Transverse colon (tissue), 4 donors: ENCODE measurements around the gene UBAP2L. TPM values are rescaled to one million over a fixed set of nuclear protein-coding genes. Genes with fewer than 3 reads are reported as not detected.

Experiments
- DNase-seq: peaks from one replicate; pipeline ENCODE4 v3.0.0-alpha.2; 2019
- H3K27ac ChIP-seq, 4 donors: fragments of 200-600 bp; sonication (generic); 2 replicates each; pipeline ENCODE4 v1.5.1; 2016 to 2018; ENCODE audit warnings: inconsistent platforms in 4 of 4
- H3K27me3 ChIP-seq: fragments of 200-600 bp; sonication (generic); 2 replicates; pipeline ENCODE4 v1.5.1; 2017; ENCODE audit warnings: inconsistent platforms
- H3K36me3 ChIP-seq, 4 donors: fragments of 200-600 bp; sonication (generic); 2 replicates each; pipeline ENCODE4 v1.5.1; 2017 to 2019; ENCODE audit warnings: inconsistent platforms in 4 of 4
- H3K4me1 ChIP-seq, 4 donors: fragments of 200-600 bp; sonication (generic); 2 replicates each; pipeline ENCODE4 v1.5.1; 2017 to 2020; ENCODE audit warnings: inconsistent platforms in 4 of 4
- H3K4me3 ChIP-seq, 4 donors: fragments of 200-600 bp; sonication (generic); 1 replicate in 1 of 4; 2 replicates in 3 of 4; pipeline versions ENCODE4 v1.5.1 to v1.6.1; 2017 to 2019; ENCODE audit warnings: inconsistent platforms in 4 of 4
- H3K9me3 ChIP-seq, 2 donors: fragments of 200-600 bp; sonication (generic); 2 replicates each; pipeline ENCODE4 v1.5.1; 2017 to 2019; ENCODE audit warnings: inconsistent platforms in 2 of 2
- CTCF ChIP-seq, 5 experiments: fragments of 200-600 bp in 3 of 5; fragments of 450-650 bp in 2 of 5; sonication (generic) in 3 of 5; IDR thresholded peaks; 1 replicate in 2 of 5; 2 replicates in 3 of 5; pipeline ENCODE4 v1.5.1; 2016 to 2017; ENCODE audit warnings: antibody characterized with exemption in 5 of 5, inconsistent platforms in 3 of 5, mild to moderate bottlenecking in 2 of 5, moderate library complexity in 1 of 5
- EP300 ChIP-seq: sonication (generic); formaldehyde crosslinking; IDR thresholded peaks from one replicate; pipeline ENCODE4 v1.6.1; 2017; ENCODE audit warnings: antibody characterized with exemption, low read depth
- POLR2A ChIP-seq: fragments of 450-650 bp; IDR thresholded peaks from one replicate; pipeline ENCODE4 v1.6.1; 2016; ENCODE audit warnings: antibody characterized with exemption, mild to moderate bottlenecking, moderate library complexity
- POLR2AphosphoS5 ChIP-seq, 3 donors: sonication (generic); formaldehyde crosslinking; IDR thresholded peaks; one replicate each; pipeline ENCODE4 v1.6.1; 2016; ENCODE audit warnings: antibody characterized with exemption in 3 of 3
- WGBS, 2 donors: methylation state at CpG; one replicate each; pipeline ENCODE4 v1.1.5; 2018; ENCODE audit warnings: low coverage in 1 of 2; 5-methylcytosine and 5-hydroxymethylcytosine counted together
- in situ Hi-C, 4 donors: fragments of 200-750 bp; cut with MboI; loops; one replicate each; pipeline versions ENCODE4 v1.15.0 to v1.15.1; 2017; ENCODE audit warnings: low sequenced_read_pairs in 3 of 4, low pct_ligation_motif_present in 1 of 4, low pct_unique_long_range_greater_than_20kb in 1 of 4
- intact Hi-C: fragments of 100-400 bp; cut with DNase I; formaldehyde crosslinking; loops from one replicate; pipeline ENCODE4 v1.15.1; 2023; ENCODE audit warnings: low total_unique reads
- total RNA-seq, 4 donors: library from RNA; depleted of rRNA; stranded (reverse); fragments of >200 nt; gene quantifications; one replicate each; pipeline ENCODE4 v1.1.0, GENCODE V29; 2016

The UBAP2L gene
- total RNA-seq = 10 to 100 TPM; 42.4 to 62.0 (median 50.6) TPM

DNA sequence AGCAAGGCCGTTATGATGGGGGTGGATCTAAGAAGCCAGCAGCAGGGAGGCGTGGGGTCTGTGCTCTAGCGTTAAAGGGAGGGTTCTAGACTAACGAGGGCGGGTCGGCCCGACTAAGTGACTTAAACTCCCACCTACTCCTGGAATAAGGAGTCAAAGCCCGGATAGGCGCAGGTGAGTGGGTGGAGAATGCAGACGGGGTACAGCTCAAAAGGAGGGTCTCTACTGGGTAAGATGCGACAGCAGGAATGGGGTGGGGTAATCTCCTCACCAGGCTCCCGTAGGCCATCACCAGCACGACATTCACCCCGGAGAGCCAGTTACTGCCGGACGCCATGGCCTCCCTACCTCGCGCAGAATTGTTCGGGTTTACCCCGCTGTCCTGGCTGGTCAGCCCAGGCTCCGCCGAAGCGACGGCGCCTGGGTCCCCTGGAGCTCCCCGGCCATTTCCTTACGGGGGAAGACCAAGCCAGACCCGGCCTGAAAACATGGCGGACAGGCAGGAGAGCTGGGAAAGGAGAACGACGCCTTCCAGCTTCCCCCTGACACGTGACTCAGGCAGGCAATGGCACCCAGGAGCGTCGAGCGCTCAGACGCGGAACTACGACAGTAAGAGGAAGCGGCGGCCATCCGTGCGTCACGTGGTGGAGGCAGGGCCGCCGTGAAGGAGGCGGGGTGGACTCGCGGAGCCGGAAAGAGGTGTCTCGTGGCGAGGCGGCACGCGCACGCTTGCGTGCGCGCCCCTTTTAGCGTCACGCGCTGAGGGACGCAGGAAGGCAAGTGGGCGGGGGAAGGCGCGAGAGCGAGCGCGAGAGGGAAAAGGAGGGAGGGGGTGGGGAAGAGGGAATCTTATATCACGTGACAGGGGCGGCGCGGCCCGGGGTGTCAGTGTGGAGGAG, at the start of gene UBAP2L:
Gene UBAP2L (plus strand): TSS at position 885 of the 899 bp plus-strand sequence. CDS start 4,169 bp downstream, outside the sequence.
- peaks cover 11 to 56% (median 42%) of the 10 kb centered on the region in 4 donors for H3K4me1 ChIP-seq
- intact Hi-C loops = no loop called here
- H3K4me3 ChIP-seq = peak within 1 kb of the TSS; percentile 67 to 94 (median 88)
- H3K27ac ChIP-seq = peak within 1 kb of the TSS; percentile 92 to 99 (median 98)
- in situ Hi-C loops = no loop called here
- H3K27me3 ChIP-seq = no peaks in the 10 kb centered on the region
- TF ChIP-seq POLR2AphosphoS5 (IDR thresholded peaks at IDR 0.05) = peak; percentile 88 to 97 (median 93)
- peak; percentile 87 for TF ChIP-seq EP300
- TF ChIP-seq POLR2A = peak; percentile 85
- TF ChIP-seq CTCF (IDR thresholded peaks at IDR 0.05) = no peak
- no peaks in the 10 kb centered on the region for H3K9me3 ChIP-seq
- peaks cover 0 to 17% (median 5%) of the 10 kb centered on the region in 4 donors for H3K36me3 ChIP-seq
- peak; percentile 99 for DNase-seq
- 0% methylated on average over 11 to 71 of the region's 73 CpGs for WGBS, 2 donors

DNA sequence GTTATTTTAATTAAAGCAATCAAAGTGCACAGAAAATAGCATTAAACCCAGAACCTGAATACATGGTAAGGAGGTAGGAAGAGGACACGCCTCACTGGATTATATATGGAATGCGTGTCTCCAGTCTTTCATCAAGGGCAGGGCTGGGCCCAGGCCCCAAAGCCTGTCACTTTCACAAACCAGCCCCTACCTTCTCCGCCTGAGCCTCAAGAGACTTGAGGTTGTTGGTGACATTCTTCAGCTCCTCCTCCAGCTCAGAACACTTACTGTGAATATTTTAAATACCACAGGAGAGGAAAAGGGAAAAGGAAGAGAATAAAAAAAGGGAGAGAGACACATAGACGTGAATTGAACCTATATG, 49.6 kb upstream of the UBAP2L start:
- peaks cover 0 to 85% (median 37%) of the 10 kb centered on the region in 4 donors for H3K36me3 ChIP-seq
- peaks cover 0 to 9% (median 8%) of the 10 kb centered on the region in 4 donors for H3K4me1 ChIP-seq
- no peaks in the 10 kb centered on the region for H3K9me3 ChIP-seq
- in situ Hi-C loops (no loop called here), intact Hi-C loops (no loop called here)
- H3K27me3 ChIP-seq = no peaks in the 10 kb centered on the region
- DNase-seq = no peak
- H3K27ac ChIP-seq = no peak overlapping the region
- no peak overlapping the region for H3K4me3 ChIP-seq
- WGBS, 2 donors = 75 to 89% methylated on average over 2 to 4 of the region's 4 CpGs
- TF ChIP-seq POLR2A = no peak
- TF ChIP-seq CTCF (IDR thresholded peaks at IDR 0.05) = no peak
- no peak for TF ChIP-seq EP300
- TF ChIP-seq POLR2AphosphoS5 (IDR thresholded peaks at IDR 0.05) = no peak

GRCh38 chr1:154171880-154172279, 48.9 kb upstream of the UBAP2L start:
- intact Hi-C loops = no loop called here
- H3K36me3 ChIP-seq = peaks cover 0 to 78% (median 34%) of the 10 kb centered on the region in 4 donors

DNA sequence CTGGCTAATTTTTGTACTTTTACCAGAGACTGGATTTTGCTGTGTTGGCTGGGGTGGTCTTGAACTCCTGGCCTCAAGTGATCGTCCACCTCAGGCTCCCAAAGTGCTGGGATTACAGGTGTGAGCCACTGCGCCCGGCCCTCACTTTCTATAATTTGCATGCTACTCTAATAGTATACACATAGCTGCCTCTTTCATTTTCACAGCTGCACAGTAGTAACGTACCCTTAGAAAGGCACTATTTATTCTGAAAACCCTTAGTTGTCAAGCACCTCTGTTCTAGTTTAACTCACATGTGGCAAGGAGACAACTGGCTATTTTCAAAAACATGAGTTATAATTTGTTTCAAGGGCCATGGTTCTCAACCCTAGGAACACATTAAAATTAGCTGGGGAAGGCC, 46.1 kb upstream of the UBAP2L start:
- WGBS, 2 donors = 56 to 88% methylated on average over 1 to 4 of the region's 4 CpGs
- in situ Hi-C loops = no loop called here
- no peak for DNase-seq
- no peaks in the 10 kb centered on the region for H3K27me3 ChIP-seq
- H3K4me3 ChIP-seq = no peak overlapping the region
- H3K9me3 ChIP-seq = no peaks in the 10 kb centered on the region
- intact Hi-C loops = no loop called here
- TF ChIP-seq CTCF (IDR thresholded peaks at IDR 0.05) (no peak), EP300 (no peak), POLR2AphosphoS5 (IDR thresholded peaks at IDR 0.05) (no peak), POLR2A (no peak)
- peaks cover 0 to 55% (median 20%) of the 10 kb centered on the region in 4 donors for H3K36me3 ChIP-seq
- H3K4me1 ChIP-seq = peaks cover 15 to 44% (median 41%) of the 10 kb centered on the region in 4 donors
- no peak overlapping the region for H3K27ac ChIP-seq

More at GRCh38 chr1:154171880-154172279, 48.9 kb upstream of the UBAP2L start:
- H3K27me3 ChIP-seq = no peaks in the 10 kb centered on the region
- no peaks in the 10 kb centered on the region for H3K9me3 ChIP-seq
- in situ Hi-C loops = no loop called here
- 76 to 88% methylated on average over 3 to 5 of the region's 5 CpGs for WGBS, 2 donors
- H3K27ac ChIP-seq = no peak overlapping the region
- TF ChIP-seq POLR2AphosphoS5 (IDR thresholded peaks at IDR 0.05) (no peak), EP300 (no peak), POLR2A (no peak)
- H3K4me3 ChIP-seq = no peak overlapping the region
- H3K4me1 ChIP-seq = peaks cover 0 to 16% (median 13%) of the 10 kb centered on the region in 4 donors
- no peak for DNase-seq
